ENCODE data around the gene AFAP1L2. TPM values are rescaled to one million over a fixed set of nuclear protein-coding genes. Genes with fewer than 3 reads are reported as not detected.

The AFAP1L2 gene
- total RNA-seq, 1 donor from 2014 or later, result 0.98 TPM

- peaks cover 6% of the 10 kb centered on the region for H3K36me3 Mint-ChIP-seq (ENCODE audit: insufficient read depth)
- DNase-seq (ENCODE audit: low spot score, unreplicated experiment), result no peak
- no peak overlapping the region for H3K4me3 Mint-ChIP-seq (ENCODE audit: low read depth)
- TF ChIP-seq CTCF (IDR thresholded peaks at IDR 0.05; ENCODE audit: unreplicated experiment), result no peak
- peaks cover 14% of the 10 kb centered on the region for H3K4me1 Mint-ChIP-seq (ENCODE audit: low read depth)
- H3K9me3 Mint-ChIP-seq (ENCODE audit: low read depth), result no peaks in the 10 kb centered on the region
- no peaks in the 10 kb centered on the region for H3K27me3 Mint-ChIP-seq
- H3K27ac Mint-ChIP-seq, result no peak overlapping the region
Observed at GRCh38 chr10:114259824-114260223, 144.5 kb downstream of the AFAP1L2 start.

- no peak for TF ChIP-seq CTCF (IDR thresholded peaks at IDR 0.05; ENCODE audit: unreplicated experiment)
Observed at GRCh38 chr10:114258274-114258840, 145.9 kb downstream of the AFAP1L2 start.

DNA sequence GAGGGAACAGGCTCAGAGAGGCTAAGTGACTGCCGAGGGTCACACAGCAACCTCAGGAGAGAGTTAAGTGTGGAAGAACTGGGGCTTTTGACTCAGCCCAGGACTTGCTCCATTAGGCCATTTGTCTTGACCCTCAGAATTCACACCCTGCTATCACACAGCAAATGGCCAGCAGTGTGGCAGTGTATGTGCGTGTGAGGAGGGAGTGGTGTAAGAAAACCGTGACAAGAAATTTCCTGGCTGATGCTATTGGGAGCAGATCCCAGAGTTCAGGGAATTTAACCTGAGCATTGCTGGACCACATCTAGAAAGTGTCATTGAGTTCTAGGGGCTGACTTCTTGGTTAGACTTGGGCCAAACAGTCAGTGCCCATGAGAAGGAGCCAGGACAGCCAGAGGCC, 146.8 kb downstream of the AFAP1L2 start:
- Mint-ChIP-seq H3K4me3 (ENCODE audit: low read depth) (no peak overlapping the region), H3K4me1 (ENCODE audit: low read depth) (peaks cover 14% of the 10 kb centered on the region), H3K9me3 (ENCODE audit: low read depth) (no peaks in the 10 kb centered on the region), H3K27ac (no peak overlapping the region), H3K27me3 (no peaks in the 10 kb centered on the region), H3K36me3 (ENCODE audit: insufficient read depth) (peaks cover 13% of the 10 kb centered on the region)
- no peak for DNase-seq (ENCODE audit: low spot score, unreplicated experiment)
- TF ChIP-seq CTCF (IDR thresholded peaks at IDR 0.05; ENCODE audit: unreplicated experiment), result no peak

More at GRCh38 chr10:114258274-114258840, 145.9 kb downstream of the AFAP1L2 start:
- H3K36me3 Mint-ChIP-seq (ENCODE audit: insufficient read depth), result peaks cover 12% of the 10 kb centered on the region
- no peaks in the 10 kb centered on the region for H3K9me3 Mint-ChIP-seq (ENCODE audit: low read depth)
- H3K27ac Mint-ChIP-seq, result no peak overlapping the region
- H3K27me3 Mint-ChIP-seq, result no peaks in the 10 kb centered on the region
- peaks cover 14% of the 10 kb centered on the region for H3K4me1 Mint-ChIP-seq (ENCODE audit: low read depth)
- no peak overlapping the region for H3K4me3 Mint-ChIP-seq (ENCODE audit: low read depth)
- no peak for DNase-seq (ENCODE audit: low spot score, unreplicated experiment)

DNA sequence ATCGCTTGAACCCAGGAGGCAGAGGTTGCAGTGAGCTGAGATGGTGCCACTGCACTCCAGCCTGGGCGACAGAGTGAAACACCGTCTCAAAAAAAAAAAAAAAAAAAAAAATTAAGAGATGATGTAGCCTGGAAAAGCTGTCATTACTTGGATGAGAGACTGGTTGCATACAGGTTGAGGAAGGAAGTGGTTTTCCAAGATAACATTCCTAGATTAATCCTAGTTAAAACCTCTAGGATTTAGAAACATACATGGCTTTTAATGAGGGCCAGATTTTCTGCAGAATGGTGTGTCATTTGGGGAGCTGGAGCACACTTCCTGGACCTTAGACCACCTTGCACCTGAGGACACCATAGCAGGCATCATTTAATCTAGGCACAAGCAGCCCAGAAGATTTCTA, 147.5 kb downstream of the AFAP1L2 start:
- no peak overlapping the region for H3K4me3 Mint-ChIP-seq (ENCODE audit: low read depth)
- no peak for DNase-seq (ENCODE audit: low spot score, unreplicated experiment)
- H3K36me3 Mint-ChIP-seq (ENCODE audit: insufficient read depth), result peaks cover 13% of the 10 kb centered on the region
- TF ChIP-seq CTCF (IDR thresholded peaks at IDR 0.05; ENCODE audit: unreplicated experiment), result no peak
- no peaks in the 10 kb centered on the region for H3K9me3 Mint-ChIP-seq (ENCODE audit: low read depth)
- no peaks in the 10 kb centered on the region for H3K27me3 Mint-ChIP-seq
- no peak overlapping the region for H3K27ac Mint-ChIP-seq
- peaks cover 14% of the 10 kb centered on the region for H3K4me1 Mint-ChIP-seq (ENCODE audit: low read depth)

DNA sequence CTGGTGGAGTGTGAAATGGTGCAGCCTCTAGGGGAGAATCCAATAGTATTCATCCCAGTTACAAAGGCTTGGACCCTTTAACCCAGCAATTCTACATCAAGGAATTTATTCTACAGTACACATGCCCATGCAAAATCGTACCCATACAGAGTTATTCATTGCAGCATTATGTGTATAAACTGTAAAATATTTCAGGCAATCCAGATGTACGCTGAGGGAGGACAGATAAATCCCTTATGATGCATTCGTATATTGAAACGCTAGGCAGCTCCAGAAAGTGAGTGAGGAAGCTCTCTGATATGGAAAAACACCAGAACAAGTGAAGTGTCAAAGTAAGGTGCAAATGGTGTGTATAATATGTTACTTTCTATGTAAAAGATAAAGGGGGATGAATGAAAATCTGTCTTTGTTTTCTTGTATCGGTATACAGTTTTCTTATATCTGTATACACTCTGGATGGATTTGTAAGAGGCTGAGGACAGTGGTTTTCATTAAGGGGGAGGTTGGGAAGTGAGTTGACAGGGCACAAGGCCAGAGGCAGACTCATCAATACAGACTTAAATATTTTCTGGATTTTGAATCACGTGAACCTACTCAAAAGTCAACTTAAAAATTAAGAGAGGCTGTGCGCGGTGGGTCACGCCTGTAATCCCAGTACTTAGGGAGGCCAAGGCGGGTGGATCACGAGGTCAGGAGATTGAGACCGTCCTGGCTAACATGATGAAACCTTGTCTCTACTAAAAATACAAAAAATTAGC, 148.1 kb downstream of the AFAP1L2 start:
- no peak for TF ChIP-seq CTCF (IDR thresholded peaks at IDR 0.05; ENCODE audit: unreplicated experiment)
- Mint-ChIP-seq H3K27ac (no peak overlapping the region), H3K9me3 (ENCODE audit: low read depth) (no peaks in the 10 kb centered on the region), H3K27me3 (no peaks in the 10 kb centered on the region), H3K36me3 (ENCODE audit: insufficient read depth) (peaks cover 12% of the 10 kb centered on the region), H3K4me3 (ENCODE audit: low read depth) (no peak overlapping the region), H3K4me1 (ENCODE audit: low read depth) (peaks cover 14% of the 10 kb centered on the region)
- no peak for DNase-seq (ENCODE audit: low spot score, unreplicated experiment)

All from progenitor cell of endocrine pancreas (in vitro differentiated cells).